Suprapubic skin (tissue), 4 donors: ENCODE measurements around the gene PRSS36.

Experiments
- EP300 ChIP-seq: sonication (generic); formaldehyde crosslinking; IDR thresholded peaks from one replicate; pipeline ENCODE4 v1.6.1; 2017; ENCODE audit warnings: antibody characterized with exemption
- POLR2A ChIP-seq, 2 donors: fragments of 450-650 bp; IDR thresholded peaks; one replicate each; pipeline ENCODE4 v1.6.1; 2017; ENCODE audit warnings: antibody characterized with exemption in 2 of 2, mild to moderate bottlenecking in 2 of 2, moderate library complexity in 2 of 2
- POLR2AphosphoS5 ChIP-seq, 3 donors: sonication (generic); formaldehyde crosslinking; IDR thresholded peaks; one replicate each; pipeline ENCODE4 v1.6.1; 2017; ENCODE audit warnings: antibody characterized with exemption in 3 of 3
- TF ChIP-seq, protein P1 (sequence below), 2 donors: fragments of 200-600 bp in 1 of 2; fragments of 450-650 bp in 1 of 2; sonication (generic) in 1 of 2; IDR thresholded peaks; one replicate each; pipeline ENCODE4 v1.5.1; 2016 to 2019; ENCODE audit warnings: antibody characterized with exemption in 2 of 2, mild to moderate bottlenecking in 1 of 2, moderate library complexity in 1 of 2

DNA sequence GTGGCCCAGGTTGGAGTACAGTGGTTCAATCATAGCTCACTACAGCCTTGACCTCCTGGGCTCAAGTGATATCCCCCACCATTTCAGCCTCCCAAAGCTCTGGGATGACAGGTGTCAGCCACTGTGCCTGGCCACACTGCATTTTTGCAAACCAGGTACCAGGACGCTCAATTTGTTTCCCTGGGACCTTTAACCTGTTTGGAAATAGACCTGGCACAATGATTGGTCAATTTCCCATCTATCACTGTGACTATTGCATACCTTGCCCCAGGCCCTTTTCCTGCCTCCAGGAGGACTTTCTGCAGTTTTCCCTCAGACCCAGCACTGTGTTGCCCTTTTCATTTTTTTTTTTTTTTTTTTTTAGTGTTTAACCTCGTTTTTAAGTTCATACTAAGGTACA lies 19.0 kb upstream of the PRSS36 start:
- TF ChIP-seq, protein P1, sequence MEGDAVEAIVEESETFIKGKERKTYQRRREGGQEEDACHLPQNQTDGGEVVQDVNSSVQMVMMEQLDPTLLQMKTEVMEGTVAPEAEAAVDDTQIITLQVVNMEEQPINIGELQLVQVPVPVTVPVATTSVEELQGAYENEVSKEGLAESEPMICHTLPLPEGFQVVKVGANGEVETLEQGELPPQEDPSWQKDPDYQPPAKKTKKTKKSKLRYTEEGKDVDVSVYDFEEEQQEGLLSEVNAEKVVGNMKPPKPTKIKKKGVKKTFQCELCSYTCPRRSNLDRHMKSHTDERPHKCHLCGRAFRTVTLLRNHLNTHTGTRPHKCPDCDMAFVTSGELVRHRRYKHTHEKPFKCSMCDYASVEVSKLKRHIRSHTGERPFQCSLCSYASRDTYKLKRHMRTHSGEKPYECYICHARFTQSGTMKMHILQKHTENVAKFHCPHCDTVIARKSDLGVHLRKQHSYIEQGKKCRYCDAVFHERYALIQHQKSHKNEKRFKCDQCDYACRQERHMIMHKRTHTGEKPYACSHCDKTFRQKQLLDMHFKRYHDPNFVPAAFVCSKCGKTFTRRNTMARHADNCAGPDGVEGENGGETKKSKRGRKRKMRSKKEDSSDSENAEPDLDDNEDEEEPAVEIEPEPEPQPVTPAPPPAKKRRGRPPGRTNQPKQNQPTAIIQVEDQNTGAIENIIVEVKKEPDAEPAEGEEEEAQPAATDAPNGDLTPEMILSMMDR (IDR thresholded peaks at IDR 0.05): no peak
- TF ChIP-seq POLR2A (IDR thresholded peaks at IDR 0.05) (no peak), POLR2AphosphoS5 (IDR thresholded peaks at IDR 0.05) (no peak), EP300 (no peak)
